ENCODE results near the gene LRRFIP2. TPM values are rescaled to one million over a fixed set of nuclear protein-coding genes. Genes with fewer than 3 reads are reported as not detected.

The LRRFIP2 gene
- total RNA-seq, 1 experiment from 2014 or later, result 67.5 TPM

DNA sequence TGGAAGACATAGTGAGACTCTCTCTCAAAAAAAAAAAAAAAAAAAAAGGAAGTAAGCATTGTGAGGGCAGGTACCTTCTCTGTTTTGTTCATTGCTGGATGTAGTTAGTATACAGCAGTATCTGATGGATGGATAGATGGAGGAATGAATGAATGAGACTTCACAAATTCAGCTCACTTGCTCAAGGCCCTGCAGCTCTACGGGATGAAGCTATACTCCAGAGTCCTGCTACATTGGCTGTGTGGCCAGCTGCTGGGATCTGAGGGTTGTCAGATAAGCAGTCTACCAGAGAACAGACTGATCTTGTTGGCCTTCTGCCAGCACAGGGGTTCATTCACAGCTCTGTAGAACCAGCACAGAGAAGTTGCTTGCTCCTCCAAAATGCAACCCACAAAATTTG, 146.1 kb downstream of the LRRFIP2 start:
- H3K4me1 ChIP-seq (replicated peaks), result no peaks in the 10 kb centered on the region
- H3K27me3 ChIP-seq (replicated peaks), result no peaks in the 10 kb centered on the region
- H3K36me3 ChIP-seq, result peaks cover 82% of the 10 kb centered on the region
- no peak for DNase-seq (ENCODE audit: low read depth in 1 of 2, low spot score in 2 of 2)
- H3K4me3 ChIP-seq, result no peak overlapping the region
- no peaks in the 10 kb centered on the region for H3K9me3 ChIP-seq (replicated peaks)
- no peak overlapping the region for H3K27ac ChIP-seq

GRCh38 chr3:37026851-37027250, 147.5 kb downstream of the LRRFIP2 start:
- no peaks in the 10 kb centered on the region for H3K4me1 ChIP-seq (replicated peaks)
- no peaks in the 10 kb centered on the region for H3K27me3 ChIP-seq (replicated peaks)
- H3K9me3 ChIP-seq (replicated peaks), result no peaks in the 10 kb centered on the region
- H3K27ac ChIP-seq, result no peak overlapping the region
- no peak for DNase-seq (ENCODE audit: low read depth in 1 of 2, low spot score in 2 of 2)
- no peak overlapping the region for H3K4me3 ChIP-seq
- peaks cover 75% of the 10 kb centered on the region for H3K36me3 ChIP-seq

GRCh38 chr3:37025561-37026335, 148.6 kb downstream of the LRRFIP2 start:
- no peak for DNase-seq (ENCODE audit: low read depth in 1 of 2, low spot score in 2 of 2)
- Histone ChIP-seq H3K4me1 (replicated peaks) (no peaks in the 10 kb centered on the region), H3K27ac (no peak overlapping the region), H3K27me3 (replicated peaks) (no peaks in the 10 kb centered on the region), H3K4me3 (no peak overlapping the region), H3K9me3 (replicated peaks) (no peaks in the 10 kb centered on the region), H3K36me3 (peaks cover 75% of the 10 kb centered on the region)

DNA sequence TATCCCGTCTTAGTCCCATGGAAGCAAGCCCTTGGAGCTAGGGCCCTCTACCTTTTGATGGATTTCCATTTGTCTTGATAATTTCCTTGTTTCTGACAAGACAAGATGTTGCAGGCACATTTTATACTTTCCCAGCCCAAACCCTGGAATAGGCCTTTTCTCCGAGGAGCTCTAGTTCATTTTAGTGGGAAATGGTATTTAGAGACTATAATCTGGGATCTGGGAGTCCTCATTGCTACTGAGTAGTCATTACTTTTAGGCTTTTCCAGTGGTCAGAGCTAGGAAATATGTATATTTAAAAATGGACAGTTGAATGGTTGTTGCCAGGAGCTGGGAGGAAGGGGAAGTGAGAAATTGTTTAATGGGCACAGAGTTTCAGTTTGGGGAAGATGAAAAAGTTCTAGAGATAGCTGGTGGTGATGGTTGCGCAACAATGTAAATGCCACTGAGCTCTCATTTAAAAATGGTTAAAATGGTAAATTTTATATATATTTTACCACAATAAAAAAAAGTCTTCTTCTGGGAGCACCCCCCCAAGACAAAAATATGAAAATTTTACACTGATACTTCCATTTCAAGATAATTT, 149.5 kb downstream of the LRRFIP2 start:
- Histone ChIP-seq H3K36me3 (peaks cover 78% of the 10 kb centered on the region), H3K27ac (no peak overlapping the region), H3K27me3 (replicated peaks) (no peaks in the 10 kb centered on the region), H3K4me3 (no peak overlapping the region), H3K9me3 (replicated peaks) (no peaks in the 10 kb centered on the region), H3K4me1 (replicated peaks) (no peaks in the 10 kb centered on the region)
- DNase-seq (ENCODE audit: low read depth in 1 of 2, low spot score in 2 of 2), result no peak

DNA sequence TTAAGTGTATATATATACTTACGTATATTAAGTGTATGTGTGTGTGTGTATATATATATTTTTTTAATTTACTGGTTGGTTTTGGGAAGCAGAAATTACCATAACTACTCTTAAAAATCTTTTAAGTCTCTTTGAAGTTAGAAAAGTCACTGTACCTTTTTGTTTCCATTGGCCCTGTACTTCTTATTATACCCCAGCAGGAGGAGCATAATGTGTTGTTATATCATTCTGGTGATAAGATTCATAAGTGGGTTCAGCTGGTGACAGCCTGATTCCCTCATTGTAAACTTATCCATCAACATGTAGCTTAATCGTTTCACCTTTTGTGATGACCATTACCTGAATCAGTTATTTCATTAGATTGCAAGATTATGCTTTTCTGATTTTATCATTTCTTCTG, 150.3 kb downstream of the LRRFIP2 start:
- Histone ChIP-seq H3K36me3 (peaks cover 78% of the 10 kb centered on the region), H3K27me3 (replicated peaks) (no peaks in the 10 kb centered on the region), H3K27ac (no peak overlapping the region), H3K4me3 (no peak overlapping the region), H3K9me3 (replicated peaks) (no peaks in the 10 kb centered on the region), H3K4me1 (replicated peaks) (no peaks in the 10 kb centered on the region)
- DNase-seq (ENCODE audit: low read depth in 1 of 2, low spot score in 2 of 2), result peak in 1 of 2 experiments; percentile 14

DNA sequence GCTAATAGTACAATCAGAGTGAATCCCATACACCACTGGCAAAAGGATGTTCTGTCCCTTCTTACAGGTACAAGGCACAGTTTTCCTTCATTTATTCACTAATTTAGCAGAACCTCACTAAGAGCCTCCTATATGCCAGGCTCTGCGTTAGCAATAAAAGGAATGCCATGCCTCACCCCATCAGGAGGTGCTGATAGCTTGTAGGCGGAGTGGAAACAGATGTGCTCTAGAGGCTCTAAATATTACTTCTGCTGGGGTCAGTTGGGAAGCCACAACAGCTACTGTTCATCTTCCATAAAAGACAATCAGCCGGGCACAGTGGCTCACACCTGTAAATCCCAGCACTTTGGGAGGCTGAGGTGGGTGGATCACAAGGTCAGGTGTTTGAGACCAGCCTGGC, 156.7 kb downstream of the LRRFIP2 start:
- Histone ChIP-seq H3K27me3 (replicated peaks) (no peaks in the 10 kb centered on the region), H3K4me1 (replicated peaks) (no peaks in the 10 kb centered on the region), H3K4me3 (no peak overlapping the region), H3K9me3 (replicated peaks) (no peaks in the 10 kb centered on the region), H3K27ac (no peak overlapping the region), H3K36me3 (peaks cover 82% of the 10 kb centered on the region)
- no peak for DNase-seq (ENCODE audit: low read depth in 1 of 2, low spot score in 2 of 2)

DNA sequence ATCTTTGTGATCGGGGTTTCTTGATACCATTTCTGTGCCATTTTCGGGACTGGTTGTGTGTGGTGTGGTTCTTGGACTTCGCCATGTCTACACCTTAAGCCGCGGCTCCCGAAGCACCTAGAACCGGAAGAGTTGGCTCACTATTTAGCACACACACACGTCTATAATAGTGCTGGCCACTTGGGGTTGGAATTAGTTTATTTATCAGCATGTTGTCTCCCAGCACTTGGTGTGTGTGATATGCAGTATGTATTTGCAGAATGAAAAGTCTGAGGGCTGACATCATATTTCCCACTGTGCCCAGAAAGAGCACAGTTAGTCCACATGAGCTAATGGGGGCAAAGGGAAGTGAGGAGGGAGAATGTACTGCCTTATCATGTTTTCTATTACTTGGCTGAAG, 157.5 kb downstream of the LRRFIP2 start:
- H3K4me3 ChIP-seq, result no peak overlapping the region
- no peaks in the 10 kb centered on the region for H3K4me1 ChIP-seq (replicated peaks)
- H3K27me3 ChIP-seq (replicated peaks), result no peaks in the 10 kb centered on the region
- no peak for DNase-seq (ENCODE audit: low read depth in 1 of 2, low spot score in 2 of 2)
- no peaks in the 10 kb centered on the region for H3K9me3 ChIP-seq (replicated peaks)
- H3K27ac ChIP-seq, result no peak overlapping the region
- peaks cover 89% of the 10 kb centered on the region for H3K36me3 ChIP-seq

DNA sequence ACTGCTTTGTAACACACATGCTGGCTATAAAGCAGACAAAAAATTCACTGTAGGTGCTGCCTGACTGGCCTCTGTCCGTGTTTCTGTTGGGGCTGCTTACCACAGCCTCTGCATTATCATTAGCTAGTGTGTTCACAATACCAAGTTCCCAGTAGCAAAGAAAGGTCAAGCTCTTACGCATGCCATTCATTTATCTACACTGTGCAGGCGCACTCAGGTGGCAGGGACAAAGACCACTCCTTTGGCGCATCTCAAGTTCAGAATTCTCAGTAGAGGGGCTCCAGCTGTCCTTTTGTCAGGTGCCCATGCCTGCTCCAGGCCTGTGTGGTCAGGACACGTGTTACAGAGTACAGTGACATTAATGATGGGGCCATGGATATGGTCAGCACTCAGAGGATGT, 158.7 kb downstream of the LRRFIP2 start:
- Histone ChIP-seq H3K27ac (no peak overlapping the region), H3K27me3 (replicated peaks) (no peaks in the 10 kb centered on the region), H3K9me3 (replicated peaks) (no peaks in the 10 kb centered on the region), H3K4me3 (no peak overlapping the region), H3K4me1 (replicated peaks) (no peaks in the 10 kb centered on the region), H3K36me3 (peaks cover 90% of the 10 kb centered on the region)
- DNase-seq (ENCODE audit: low read depth in 1 of 2, low spot score in 2 of 2), result no peak

- H3K27me3 ChIP-seq (replicated peaks), result no peaks in the 10 kb centered on the region
- H3K36me3 ChIP-seq, result peaks cover 81% of the 10 kb centered on the region
- no peak overlapping the region for H3K4me3 ChIP-seq
- DNase-seq (ENCODE audit: low read depth in 1 of 2, low spot score in 2 of 2), result no peak
- H3K9me3 ChIP-seq (replicated peaks), result no peaks in the 10 kb centered on the region
- no peaks in the 10 kb centered on the region for H3K4me1 ChIP-seq (replicated peaks)
- H3K27ac ChIP-seq, result no peak overlapping the region
These were observed 159.8 kb downstream of the LRRFIP2 start for GRCh38 chr3:37014620-37015019.

Other genes with a start within 250 kb of the LRRFIP2 start
- gene TRANK1, start 229.5 kb downstream of the LRRFIP2 start, total RNA-seq (2014; rRNA removed; shearing (Covaris generic)), result 0.91 and 2.4 TPM in 2 replicates
- gene EPM2AIP1, start 181.5 kb downstream of the LRRFIP2 start, total RNA-seq (2014; rRNA removed; shearing (Covaris generic)), result 4.6 and 7.8 TPM in 2 replicates
- 43.1 and 98.5 TPM in 2 replicates for gene MLH1, start 181.1 kb downstream of the LRRFIP2 start, total RNA-seq (2014; rRNA removed; shearing (Covaris generic))
- gene GOLGA4, start 68.7 kb upstream of the LRRFIP2 start, total RNA-seq (2014; rRNA removed; shearing (Covaris generic)), result 45.3 and 51.5 TPM in 2 replicates

Measured in SJSA1 (cell line).